ENCODE data around the gene FAM222A.

FAM222A gene

DNA sequence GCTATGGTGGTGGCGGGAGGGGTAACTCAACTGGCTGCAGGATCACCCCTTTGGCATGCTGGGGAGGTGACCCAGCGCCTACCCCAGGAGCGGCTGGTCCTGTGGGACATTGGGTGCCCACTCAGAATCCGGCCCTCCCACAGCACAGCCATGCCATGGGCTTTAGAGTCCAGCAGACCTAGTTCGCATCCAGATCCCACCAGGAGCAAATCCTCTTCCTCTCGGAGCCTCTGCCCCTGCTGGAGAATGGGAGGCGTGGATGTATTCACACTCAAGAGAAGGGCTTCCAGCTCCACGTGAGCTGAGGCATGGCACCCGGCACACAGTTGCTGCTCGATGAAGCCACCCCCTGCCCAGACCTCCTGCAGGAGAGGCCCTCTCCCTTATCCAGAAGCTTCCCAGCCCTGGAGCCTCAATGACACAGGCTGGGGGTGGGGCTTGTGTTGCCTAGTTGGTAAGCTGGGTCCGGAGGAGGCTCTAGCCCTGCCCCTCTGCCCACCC lies 17.7 kb downstream of the FAM222A start:
- ATAC-seq, result no peak

DNA sequence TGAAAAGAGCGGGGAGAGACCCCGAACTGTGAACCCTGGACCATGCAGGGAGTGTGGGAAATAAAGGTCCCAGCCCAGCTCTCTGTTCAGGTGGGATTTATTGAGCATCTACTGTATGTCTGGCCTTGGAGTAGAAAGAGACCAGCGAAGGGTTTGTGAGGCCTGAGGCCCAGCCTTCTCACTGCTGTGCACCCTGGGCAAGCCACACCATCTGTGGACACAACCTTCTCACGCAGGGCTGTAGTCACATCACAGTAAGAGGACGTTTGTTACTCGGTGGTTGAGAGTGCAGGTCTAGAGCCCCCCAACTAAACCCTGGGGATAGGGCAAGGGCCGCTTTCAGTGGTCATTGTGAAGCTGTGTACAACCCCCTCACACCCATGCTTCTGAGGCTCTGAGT lies 18.2 kb downstream of the FAM222A start:
- ATAC-seq, result no peak
- TF ChIP-seq TSHZ2 (CRISPR knock-in tag; IDR thresholded peaks at IDR 0.05), result no peak
- TF ChIP-seq CREB5 (CRISPR knock-in tag; IDR thresholded peaks at IDR 0.05; ENCODE audit: low read depth), result no peak
- no peak for TF ChIP-seq OSR1 (CRISPR knock-in tag; IDR thresholded peaks at IDR 0.05)
- TF ChIP-seq ZNF70 (CRISPR knock-in tag; IDR thresholded peaks at IDR 0.05), result no peak
- TF ChIP-seq ESRRG (CRISPR knock-in tag; IDR thresholded peaks at IDR 0.05), result no peak
- TF ChIP-seq CSDC2 (CRISPR knock-in tag; IDR thresholded peaks at IDR 0.05), result no peak
- TF ChIP-seq TCF4 (CRISPR knock-in tag; IDR thresholded peaks at IDR 0.05; ENCODE audit: borderline replicate concordance), result no peak
- no peak for TF ChIP-seq RARB (CRISPR knock-in tag; IDR thresholded peaks at IDR 0.05)
- TF ChIP-seq ZNF8 (CRISPR knock-in tag; IDR thresholded peaks at IDR 0.05), result no peak
- TF ChIP-seq, protein P1, sequence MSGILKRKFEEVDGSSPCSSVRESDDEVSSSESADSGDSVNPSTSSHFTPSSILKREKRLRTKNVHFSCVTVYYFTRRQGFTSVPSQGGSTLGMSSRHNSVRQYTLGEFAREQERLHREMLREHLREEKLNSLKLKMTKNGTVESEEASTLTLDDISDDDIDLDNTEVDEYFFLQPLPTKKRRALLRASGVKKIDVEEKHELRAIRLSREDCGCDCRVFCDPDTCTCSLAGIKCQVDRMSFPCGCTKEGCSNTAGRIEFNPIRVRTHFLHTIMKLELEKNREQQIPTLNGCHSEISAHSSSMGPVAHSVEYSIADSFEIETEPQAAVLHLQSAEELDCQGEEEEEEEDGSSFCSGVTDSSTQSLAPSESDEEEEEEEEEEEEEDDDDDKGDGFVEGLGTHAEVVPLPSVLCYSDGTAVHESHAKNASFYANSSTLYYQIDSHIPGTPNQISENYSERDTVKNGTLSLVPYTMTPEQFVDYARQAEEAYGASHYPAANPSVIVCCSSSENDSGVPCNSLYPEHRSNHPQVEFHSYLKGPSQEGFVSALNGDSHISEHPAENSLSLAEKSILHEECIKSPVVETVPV (CRISPR knock-in tag; IDR thresholded peaks at IDR 0.05), result no peak
- TF ChIP-seq ZFP3 (CRISPR knock-in tag; IDR thresholded peaks at IDR 0.05), result no peak
- no peak for TF ChIP-seq PPARA (CRISPR knock-in tag; IDR thresholded peaks at IDR 0.05; ENCODE audit: borderline replicate concordance)
- TF ChIP-seq POU6F1 (CRISPR knock-in tag; IDR thresholded peaks at IDR 0.05; ENCODE audit: borderline replicate concordance, low read depth), result no peak
- no peak for TF ChIP-seq BACH2 (CRISPR knock-in tag; IDR thresholded peaks at IDR 0.05; ENCODE audit: borderline replicate concordance)
- no peak for TF ChIP-seq ZNF565 (CRISPR knock-in tag; conservative IDR thresholded peaks at IDR 0.05; ENCODE audit: low read depth)
- TF ChIP-seq ZC3H10 (CRISPR knock-in tag; IDR thresholded peaks at IDR 0.05), result no peak
- no peak for TF ChIP-seq GLIS3 (CRISPR knock-in tag; IDR thresholded peaks at IDR 0.05)
- TF ChIP-seq ZFP30 (CRISPR knock-in tag; IDR thresholded peaks at IDR 0.05), result no peak

More for the DNA sequence above, 17.7 kb downstream of the FAM222A start:
- TF ChIP-seq ISL1 (CRISPR knock-in tag; IDR thresholded peaks at IDR 0.05) (no peak), BACH2 (CRISPR knock-in tag; IDR thresholded peaks at IDR 0.05; ENCODE audit: borderline replicate concordance) (no peak), TCF4 (CRISPR knock-in tag; IDR thresholded peaks at IDR 0.05; ENCODE audit: borderline replicate concordance) (no peak), RARB (CRISPR knock-in tag; IDR thresholded peaks at IDR 0.05) (no peak)

GRCh38 chr12:109732321-109733305 lies 19.0 kb downstream of the FAM222A start:
- ATAC-seq, result no peak
- TF ChIP-seq CSDC2 (CRISPR knock-in tag; IDR thresholded peaks at IDR 0.05) (no peak), BACH2 (CRISPR knock-in tag; IDR thresholded peaks at IDR 0.05; ENCODE audit: borderline replicate concordance) (no peak), ZFP30 (CRISPR knock-in tag; IDR thresholded peaks at IDR 0.05) (no peak), ZC3H10 (CRISPR knock-in tag; IDR thresholded peaks at IDR 0.05) (no peak), CREB5 (CRISPR knock-in tag; IDR thresholded peaks at IDR 0.05; ENCODE audit: low read depth) (no peak), PPARA (CRISPR knock-in tag; IDR thresholded peaks at IDR 0.05; ENCODE audit: borderline replicate concordance) (no peak), ZNF8 (CRISPR knock-in tag; IDR thresholded peaks at IDR 0.05) (no peak), RARB (CRISPR knock-in tag; IDR thresholded peaks at IDR 0.05) (no peak), OSR1 (CRISPR knock-in tag; IDR thresholded peaks at IDR 0.05) (no peak), GLIS3 (CRISPR knock-in tag; IDR thresholded peaks at IDR 0.05) (no peak), SNAI2 (CRISPR knock-in tag; IDR thresholded peaks at IDR 0.05) (no peak), ISL1 (CRISPR knock-in tag; IDR thresholded peaks at IDR 0.05) (no peak), TOX (CRISPR knock-in tag; IDR thresholded peaks at IDR 0.05; ENCODE audit: borderline replicate concordance) (no peak), ZNF70 (CRISPR knock-in tag; IDR thresholded peaks at IDR 0.05) (no peak)
- TF ChIP-seq, protein P1 (CRISPR knock-in tag; IDR thresholded peaks at IDR 0.05), result no peak
- TF ChIP-seq, protein P2, sequence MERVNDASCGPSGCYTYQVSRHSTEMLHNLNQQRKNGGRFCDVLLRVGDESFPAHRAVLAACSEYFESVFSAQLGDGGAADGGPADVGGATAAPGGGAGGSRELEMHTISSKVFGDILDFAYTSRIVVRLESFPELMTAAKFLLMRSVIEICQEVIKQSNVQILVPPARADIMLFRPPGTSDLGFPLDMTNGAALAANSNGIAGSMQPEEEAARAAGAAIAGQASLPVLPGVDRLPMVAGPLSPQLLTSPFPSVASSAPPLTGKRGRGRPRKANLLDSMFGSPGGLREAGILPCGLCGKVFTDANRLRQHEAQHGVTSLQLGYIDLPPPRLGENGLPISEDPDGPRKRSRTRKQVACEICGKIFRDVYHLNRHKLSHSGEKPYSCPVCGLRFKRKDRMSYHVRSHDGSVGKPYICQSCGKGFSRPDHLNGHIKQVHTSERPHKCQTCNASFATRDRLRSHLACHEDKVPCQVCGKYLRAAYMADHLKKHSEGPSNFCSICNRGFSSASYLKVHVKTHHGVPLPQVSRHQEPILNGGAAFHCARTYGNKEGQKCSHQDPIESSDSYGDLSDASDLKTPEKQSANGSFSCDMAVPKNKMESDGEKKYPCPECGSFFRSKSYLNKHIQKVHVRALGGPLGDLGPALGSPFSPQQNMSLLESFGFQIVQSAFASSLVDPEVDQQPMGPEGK (CRISPR knock-in tag; IDR thresholded peaks at IDR 0.05; ENCODE audit: borderline replicate concordance), result no peak

All from SK-N-SH treated with all-trans-retinoic acid at 6 μM for 48 hours (cell line).